Measurements from ENCODE around the gene F10. TPM values are rescaled to one million over a fixed set of nuclear protein-coding genes. Genes with fewer than 3 reads are reported as not detected.

F10 gene
- total RNA-seq, 3 donors from 2014 or later (not counting 1 experiment from before 2014, with no cell fraction given): not detected

DNA sequence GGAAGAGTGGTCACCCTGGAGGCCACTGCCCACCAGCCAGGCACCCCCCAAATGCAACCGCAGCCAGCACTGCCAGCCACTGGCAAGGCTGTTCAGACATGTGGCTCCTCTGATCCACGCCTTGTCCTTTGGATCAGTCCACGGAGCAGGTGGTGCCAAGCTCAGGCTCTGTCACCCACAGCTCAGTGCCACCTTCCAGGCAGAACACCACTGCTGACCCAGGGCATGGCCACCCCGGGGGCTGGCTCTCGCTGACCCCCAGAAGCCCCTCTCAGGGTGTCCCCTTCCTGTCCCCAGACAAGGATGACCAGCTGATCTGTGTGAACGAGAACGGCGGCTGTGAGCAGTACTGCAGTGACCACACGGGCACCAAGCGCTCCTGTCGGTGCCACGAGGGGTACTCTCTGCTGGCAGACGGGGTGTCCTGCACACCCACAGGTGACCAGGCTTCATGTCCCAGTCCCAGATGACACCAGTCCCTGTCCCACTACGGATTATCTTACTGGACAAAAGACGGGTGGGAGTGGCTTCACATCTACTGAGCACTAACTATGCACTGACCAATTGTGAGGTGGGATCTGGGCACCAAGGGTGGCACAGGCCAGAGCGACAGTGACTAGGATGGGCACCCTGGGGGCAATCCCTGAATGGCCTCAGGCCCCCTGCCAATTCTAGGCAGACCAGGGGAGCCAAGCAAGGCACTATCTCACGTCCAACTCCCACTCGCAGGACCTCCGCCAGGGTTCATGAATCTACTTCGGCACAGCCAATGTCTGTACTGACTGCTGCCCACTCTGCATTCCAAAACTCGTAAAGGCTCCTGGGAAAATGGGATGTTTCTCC lies 7.0 kb upstream of the F10 start:
- Mint-ChIP-seq H3K9me3 (no peaks in the 10 kb centered on the region), H3K27ac (no peak overlapping the region), H3K4me1 (no peaks in the 10 kb centered on the region), H3K4me3 (no peak overlapping the region), H3K27me3 (ENCODE audit: low read depth in 2 of 2) (no peaks in the 10 kb centered on the region), H3K36me3 (no peaks in the 10 kb centered on the region)
- Histone ChIP-seq H3K36me3 (ENCODE audit: control insufficient read depth, insufficient read depth, low read length) (no peaks in the 10 kb centered on the region), H3K27me3 (ENCODE audit: control insufficient read depth, insufficient read depth, low read length) (peaks cover 5% of the 10 kb centered on the region), H3K27ac (ENCODE audit: low read length) (no peak overlapping the region), H3K9me3 (ENCODE audit: control insufficient read depth, insufficient read depth, low read length) (no peaks in the 10 kb centered on the region), H3K4me1 (ENCODE audit: control insufficient read depth, insufficient read depth, low read length) (peaks cover 4% of the 10 kb centered on the region), H3K4me3 (ENCODE audit: low read length) (no peak overlapping the region)
- TF ChIP-seq, protein P1, sequence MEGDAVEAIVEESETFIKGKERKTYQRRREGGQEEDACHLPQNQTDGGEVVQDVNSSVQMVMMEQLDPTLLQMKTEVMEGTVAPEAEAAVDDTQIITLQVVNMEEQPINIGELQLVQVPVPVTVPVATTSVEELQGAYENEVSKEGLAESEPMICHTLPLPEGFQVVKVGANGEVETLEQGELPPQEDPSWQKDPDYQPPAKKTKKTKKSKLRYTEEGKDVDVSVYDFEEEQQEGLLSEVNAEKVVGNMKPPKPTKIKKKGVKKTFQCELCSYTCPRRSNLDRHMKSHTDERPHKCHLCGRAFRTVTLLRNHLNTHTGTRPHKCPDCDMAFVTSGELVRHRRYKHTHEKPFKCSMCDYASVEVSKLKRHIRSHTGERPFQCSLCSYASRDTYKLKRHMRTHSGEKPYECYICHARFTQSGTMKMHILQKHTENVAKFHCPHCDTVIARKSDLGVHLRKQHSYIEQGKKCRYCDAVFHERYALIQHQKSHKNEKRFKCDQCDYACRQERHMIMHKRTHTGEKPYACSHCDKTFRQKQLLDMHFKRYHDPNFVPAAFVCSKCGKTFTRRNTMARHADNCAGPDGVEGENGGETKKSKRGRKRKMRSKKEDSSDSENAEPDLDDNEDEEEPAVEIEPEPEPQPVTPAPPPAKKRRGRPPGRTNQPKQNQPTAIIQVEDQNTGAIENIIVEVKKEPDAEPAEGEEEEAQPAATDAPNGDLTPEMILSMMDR (IDR thresholded peaks at IDR 0.05): no peak
- WGBS (ENCODE audit: insufficient coverage): 91% methylated on average over 21 of the region's 21 CpGs
- ATAC-seq (no peak), DNase-seq (no peak)
- intact Hi-C loops (cut with micrococcal nuclease): no loop called here

DNA sequence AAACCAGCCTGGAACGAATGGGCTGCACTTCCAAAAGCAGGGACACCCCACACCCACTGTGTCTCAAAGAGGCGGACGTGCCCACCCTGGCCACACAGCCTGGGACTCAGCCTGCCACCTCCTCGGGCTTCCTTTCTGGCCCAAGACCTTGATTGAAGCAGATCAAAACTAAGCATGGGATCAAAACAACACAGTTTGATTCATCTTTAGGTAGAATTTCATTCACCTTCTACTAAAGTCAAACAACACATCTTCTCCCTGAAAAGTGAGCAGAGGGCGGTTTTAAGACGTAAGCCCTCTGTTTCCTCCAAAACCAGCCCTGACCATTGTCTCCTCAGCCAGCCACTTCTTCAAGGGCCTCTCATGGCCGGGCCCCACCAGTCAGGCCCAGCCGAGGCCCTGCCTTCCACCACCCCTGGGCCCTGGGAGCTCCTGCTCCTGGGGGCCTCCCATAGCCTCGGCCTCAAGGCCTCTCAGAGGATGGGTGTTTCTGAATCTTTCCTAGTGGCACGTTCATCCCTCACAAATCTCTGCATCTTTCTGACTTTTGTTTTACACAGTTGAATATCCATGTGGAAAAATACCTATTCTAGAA lies 6.3 kb upstream of the F10 start:
- TF ChIP-seq, protein P1 (IDR thresholded peaks at IDR 0.05): no peak
- DNase-seq: no peak
- Histone ChIP-seq H3K27ac (ENCODE audit: low read length) (no peak overlapping the region), H3K9me3 (ENCODE audit: control insufficient read depth, insufficient read depth, low read length) (no peaks in the 10 kb centered on the region), H3K36me3 (ENCODE audit: control insufficient read depth, insufficient read depth, low read length) (no peaks in the 10 kb centered on the region), H3K27me3 (ENCODE audit: control insufficient read depth, insufficient read depth, low read length) (peaks cover 2% of the 10 kb centered on the region), H3K4me3 (ENCODE audit: low read length) (no peak overlapping the region), H3K4me1 (ENCODE audit: control insufficient read depth, insufficient read depth, low read length) (no peaks in the 10 kb centered on the region)
- intact Hi-C loops (cut with micrococcal nuclease): no loop called here
- no peak overlapping the region for H3K27ac Mint-ChIP-seq
- H3K4me3 Mint-ChIP-seq: no peak overlapping the region
- no peaks in the 10 kb centered on the region for H3K4me1 Mint-ChIP-seq
- WGBS (ENCODE audit: insufficient coverage): 84% methylated on average over 10 of the region's 10 CpGs
- H3K9me3 Mint-ChIP-seq: no peaks in the 10 kb centered on the region
- ATAC-seq: no peak
- H3K36me3 Mint-ChIP-seq: no peaks in the 10 kb centered on the region
- H3K27me3 Mint-ChIP-seq (ENCODE audit: low read depth in 2 of 2): no peaks in the 10 kb centered on the region

DNA sequence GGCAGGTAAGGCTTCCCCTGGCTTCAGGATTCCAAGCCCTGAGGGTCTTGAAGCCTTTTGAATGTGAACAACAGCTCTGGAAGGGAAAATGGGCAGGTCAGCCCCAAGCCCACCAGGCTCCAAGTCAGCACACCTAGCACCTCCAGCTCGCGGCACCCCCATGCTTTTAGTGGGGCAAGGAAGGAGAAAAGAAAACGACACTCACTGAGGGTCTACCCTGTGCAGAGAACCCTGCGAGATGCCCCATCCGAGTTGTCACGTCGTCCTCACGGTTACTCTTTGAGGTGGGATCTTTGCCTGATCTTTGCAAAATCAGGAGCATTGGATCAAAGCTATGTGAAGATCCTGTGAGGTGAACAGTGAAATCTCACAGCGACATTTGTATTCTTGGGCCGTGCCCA lies 5.7 kb upstream of the F10 start:
- Mint-ChIP-seq H3K4me1 (no peaks in the 10 kb centered on the region), H3K4me3 (no peak overlapping the region), H3K27me3 (ENCODE audit: low read depth in 2 of 2) (no peaks in the 10 kb centered on the region), H3K36me3 (no peaks in the 10 kb centered on the region), H3K9me3 (no peaks in the 10 kb centered on the region), H3K27ac (no peak overlapping the region)
- TF ChIP-seq, protein P1 (IDR thresholded peaks at IDR 0.05): no peak
- no peak overlapping the region for H3K27ac ChIP-seq (ENCODE audit: low read length)
- ATAC-seq (no peak), DNase-seq (no peak)
- H3K9me3 ChIP-seq (ENCODE audit: control insufficient read depth, insufficient read depth, low read length): no peaks in the 10 kb centered on the region
- 92% methylated on average over 10 of the region's 10 CpGs for WGBS (ENCODE audit: insufficient coverage)
- no peaks in the 10 kb centered on the region for H3K4me1 ChIP-seq (ENCODE audit: control insufficient read depth, insufficient read depth, low read length)
- H3K4me3 ChIP-seq (ENCODE audit: low read length): no peak overlapping the region
- intact Hi-C loops (cut with micrococcal nuclease): no loop called here
- peaks cover under 1% of the 10 kb centered on the region for H3K27me3 ChIP-seq (ENCODE audit: control insufficient read depth, insufficient read depth, low read length)
- H3K36me3 ChIP-seq (ENCODE audit: control insufficient read depth, insufficient read depth, low read length): no peaks in the 10 kb centered on the region
